H1 (cell line): ENCODE results near the gene CCDC120. TPM values are rescaled to one million over a fixed set of nuclear protein-coding genes. Genes with fewer than 3 reads are reported as not detected.
A peak's percentile ranks its signal among the peaks of the same experiment; 100 is the strongest.

Experiments used
- CTCF ChIA-PET: fragments of 300-600 bp; sonication (Branson Sonifier 250); formaldehyde crosslinking; loops from one replicate; lab custom pipeline; 2021; ENCODE audit not compliant: partially characterized antibody; lab: Charles Lee
- POLR2A ChIA-PET: fragments of 300-600 bp; sonication (Branson Sonifier 250); formaldehyde crosslinking; loops from one replicate; lab custom pipeline; 2021; ENCODE audit warnings: inconsistent platforms; ENCODE audit not compliant: partially characterized antibody; lab: Charles Lee
- DNase-seq, 2 experiments: peaks; one replicate each; pipeline versions ENCODE4 v3.0.0 to v3.0.0-alpha.2; 2010 to 2022; ENCODE audit warnings: low spot score in 2 of 2, low read depth in 1 of 2, mixed read lengths in 1 of 2
- FAIRE-seq: peaks from 2 replicates; lab custom pipeline; 2011; peaks lifted over from hg19 to GRCh38; lab: Jason Lieb, UNC
- H2AFZ ChIP-seq: 2 replicates; pipeline ENCODE4 v1.8.1; 2012; ENCODE audit warnings: low read length, inconsistent platforms
- H2AK5ac ChIP-seq: 2 replicates; pipeline ENCODE4 v1.6.1; 2013; ENCODE audit warnings: low read depth, low read length
- H2BK120ac ChIP-seq: replicated peaks from 2 replicates; pipeline ENCODE3; 2013; ENCODE audit warnings: low read depth, low read length, inconsistent platforms
- H2BK12ac ChIP-seq: 2 replicates; pipeline ENCODE4 v1.6.1; 2013; ENCODE audit warnings: low read depth, low read length
- H2BK15ac ChIP-seq: 2 replicates; pipeline ENCODE4 v1.6.1; 2013; ENCODE audit warnings: low read length
- H2BK20ac ChIP-seq: 2 replicates; pipeline ENCODE4 v1.6.1; 2013; ENCODE audit warnings: low read length
- H2BK5ac ChIP-seq: 2 replicates; pipeline ENCODE4 v1.6.1; 2013; ENCODE audit warnings: low read depth, low read length
- H3K14ac ChIP-seq: 2 replicates; pipeline ENCODE4 v1.6.1; 2013; ENCODE audit warnings: inconsistent platforms; ENCODE audit not compliant: insufficient read length
- H3K18ac ChIP-seq: 2 replicates; pipeline ENCODE4 v1.6.1; 2013; ENCODE audit warnings: low read length; ENCODE audit errors: extremely low read depth
- H3K23ac ChIP-seq: 2 replicates; pipeline ENCODE4 v1.6.1; 2013; ENCODE audit warnings: inconsistent platforms; ENCODE audit not compliant: insufficient read length
- H3K23me2 ChIP-seq: 2 replicates; pipeline ENCODE4 v1.6.1; 2013; ENCODE audit warnings: low read depth, low read length
- H3K27ac ChIP-seq: 2 replicates; pipeline ENCODE4 v1.6.1; 2011; ENCODE audit warnings: low read depth, low read length, inconsistent platforms
- H3K27me3 ChIP-seq, 4 experiments: replicated peaks in 1 of 4; 1 replicate in 1 of 4; 2 replicates in 3 of 4; pipeline versions ENCODE4 v1.6.1 to v1.8.1; 2011 to 2013; ENCODE audit warnings: low read length in 3 of 4, mild to moderate bottlenecking in 3 of 4, inconsistent platforms in 2 of 4, mixed read lengths in 2 of 4, moderate library complexity in 1 of 4; ENCODE audit not compliant: control insufficient read depth in 3 of 4, insufficient read depth in 3 of 4; ENCODE audit errors: extremely low read depth in 1 of 4
- H3K36me3 ChIP-seq, 4 experiments: 2 replicates each; pipeline versions ENCODE4 v1.6.1 to v1.8.1; 2011 to 2013; ENCODE audit warnings: mild to moderate bottlenecking in 4 of 4, low read length in 3 of 4, moderate library complexity in 2 of 4, control low read depth in 1 of 4, inconsistent platforms in 1 of 4; ENCODE audit not compliant: insufficient read depth in 4 of 4, control insufficient read depth in 2 of 4
- H3K4ac ChIP-seq: replicated peaks from 2 replicates; pipeline ENCODE3; 2013; ENCODE audit warnings: low read length, low read depth, mixed read lengths, inconsistent platforms; ENCODE audit not compliant: insufficient read length
- H3K4me1 ChIP-seq, 4 experiments: replicated peaks in 1 of 4; 1 replicate in 1 of 4; 2 replicates in 3 of 4; pipeline versions ENCODE4 v1.6.1 to v1.8.1; 2011 to 2013; ENCODE audit warnings: low read length in 3 of 4, inconsistent platforms in 2 of 4, mixed read lengths in 1 of 4; ENCODE audit not compliant: insufficient read depth in 4 of 4, control insufficient read depth in 3 of 4
- H3K4me2 ChIP-seq, 2 experiments: 2 replicates each; pipeline versions ENCODE4 v1.6.1 to v1.8.1; 2011 to 2013; ENCODE audit warnings: low read depth in 2 of 2, low read length in 2 of 2, control low read depth in 1 of 2, inconsistent platforms in 1 of 2, mild to moderate bottlenecking in 1 of 2; ENCODE audit not compliant: insufficient read depth in 1 of 2
- H3K4me3 ChIP-seq, 4 experiments: fragments of 200-600, 300-600 bp in 1 of 4; sonication (generic), shearing (Covaris generic), sonication (Bioruptor Twin) in 1 of 4; 2 replicates each; pipeline versions ENCODE4 v1.5.1 to v1.8.1; 2011 to 2016; ENCODE audit warnings: low read length in 4 of 4, low read depth in 3 of 4, control low read depth in 2 of 4, inconsistent platforms in 2 of 4, mild to moderate bottlenecking in 2 of 4, mixed read lengths in 1 of 4, moderate library complexity in 1 of 4; ENCODE audit not compliant: insufficient read depth in 2 of 4; ENCODE audit errors: extremely low read depth in 1 of 4
- H3K56ac ChIP-seq: replicated peaks from 2 replicates; pipeline ENCODE3; 2013; ENCODE audit warnings: low read depth, mild to moderate bottlenecking, mixed read lengths, low read length, inconsistent platforms; ENCODE audit not compliant: insufficient read length
- H3K79me1 ChIP-seq: 2 replicates; pipeline ENCODE4 v1.6.1; 2013; ENCODE audit warnings: low read depth, low read length, control low read depth
- H3K79me2 ChIP-seq, 2 experiments: 2 replicates each; pipeline versions ENCODE4 v1.6.1 to v1.8.1; 2012 to 2013; ENCODE audit warnings: low read length in 2 of 2, mild to moderate bottlenecking in 2 of 2, inconsistent platforms in 1 of 2; ENCODE audit not compliant: insufficient read depth in 2 of 2, control insufficient read depth in 1 of 2
- H3K9ac ChIP-seq, 4 experiments: replicated peaks in 1 of 4; 1 replicate in 1 of 4; 2 replicates in 3 of 4; pipeline versions ENCODE4 v1.6.1 to v1.8.1; 2011 to 2013; ENCODE audit warnings: low read depth in 3 of 4, low read length in 3 of 4, control low read depth in 2 of 4, mild to moderate bottlenecking in 2 of 4, moderate library complexity in 2 of 4, inconsistent platforms in 1 of 4; ENCODE audit errors: extremely low read depth in 1 of 4
- H3K9me3 ChIP-seq, 2 experiments: 2 replicates each; pipeline versions ENCODE4 v1.6.1 to v1.8.1; 2012 to 2013; ENCODE audit warnings: mild to moderate bottlenecking in 2 of 2, moderate library complexity in 2 of 2, control low read depth in 1 of 2, inconsistent platforms in 1 of 2, low read depth in 1 of 2, low read length in 1 of 2, mixed read lengths in 1 of 2; ENCODE audit not compliant: insufficient read depth in 2 of 2
- H4K20me1 ChIP-seq, 2 experiments: replicated peaks in 1 of 2; 2 replicates each; pipeline versions ENCODE3 to v1.8.1; 2011 to 2013; ENCODE audit warnings: inconsistent platforms in 2 of 2, low read length in 2 of 2, mild to moderate bottlenecking in 1 of 2; ENCODE audit not compliant: insufficient read depth in 2 of 2, control insufficient read depth in 1 of 2
- H4K5ac ChIP-seq: 2 replicates; pipeline ENCODE4 v1.6.1; 2013; ENCODE audit warnings: low read length, low read depth, mixed read lengths, inconsistent platforms; ENCODE audit not compliant: insufficient read length
- H4K8ac ChIP-seq: 2 replicates; pipeline ENCODE4 v1.8.0; 2013; ENCODE audit warnings: mild to moderate bottlenecking, moderate library complexity, low read length, inconsistent platforms; ENCODE audit not compliant: insufficient read depth; ENCODE audit errors: extremely low read depth
- H4K91ac ChIP-seq: replicated peaks from 2 replicates; pipeline ENCODE3; 2013; ENCODE audit warnings: low read length, mixed read lengths, inconsistent platforms; ENCODE audit not compliant: insufficient read length
- BACH1 ChIP-seq: IDR thresholded peaks from 2 replicates; pipeline ENCODE4 v1.6.1; 2012; ENCODE audit warnings: low read length, improper control_type of control experiment
- CHD2 ChIP-seq: IDR thresholded peaks from 2 replicates; pipeline ENCODE4 v1.6.1; 2012; ENCODE audit warnings: low read length, improper control_type of control experiment
- EZH2 ChIP-seq: fragments of 200-600 bp; sonication (generic); IDR thresholded peaks from 2 replicates; pipeline ENCODE4 v1.7.1; 2012; ENCODE audit warnings: low read depth, mild to moderate bottlenecking, moderate library complexity, low read length, inconsistent platforms; ENCODE audit not compliant: severe bottlenecking
- HDAC6 ChIP-seq: IDR thresholded peaks from one replicate; pipeline ENCODE4 v1.7.1; 2012; ENCODE audit warnings: low read depth, mild to moderate bottlenecking, inconsistent platforms, low read length, moderate library complexity
- JUND ChIP-seq: IDR thresholded peaks from 2 replicates; pipeline ENCODE4 v1.6.1; 2011; ENCODE audit warnings: mild to moderate bottlenecking, improper control_type of control experiment, low read length
- MAX ChIP-seq: IDR thresholded peaks from 2 replicates; pipeline ENCODE4 v1.6.1; 2012; ENCODE audit warnings: inconsistent platforms
- NRF1 ChIP-seq: IDR thresholded peaks from 2 replicates; pipeline ENCODE4 v1.6.1; 2011; ENCODE audit warnings: mild to moderate bottlenecking, low read depth, low read length, improper control_type of control experiment
- SAP30 ChIP-seq: fragments of 300-600 bp; sonication (generic); IDR thresholded peaks from 2 replicates; pipeline ENCODE4 v1.7.1; 2012; ENCODE audit warnings: low read length, moderate library complexity, mild to moderate bottlenecking, inconsistent platforms; ENCODE audit not compliant: insufficient read depth, insufficient replicate concordance
- SP1 ChIP-seq: IDR thresholded peaks from 2 replicates; pipeline ENCODE4 v1.6.1; 2011; ENCODE audit warnings: low read depth, low read length
- SP2 ChIP-seq: IDR thresholded peaks from 2 replicates; pipeline ENCODE4 v1.6.1; 2012; ENCODE audit warnings: mild to moderate bottlenecking, low read length, inconsistent platforms
- ZNF274 ChIP-seq: IDR thresholded peaks from 2 replicates; pipeline ENCODE4 v1.7.0; 2012; ENCODE audit warnings: low read length, borderline replicate concordance; ENCODE audit errors: extremely low read depth
- WGBS, 2 experiments: shearing (Covaris generic) in 1 of 2; methylation state at CpG; one replicate each; pipeline versions ENCODE4 v1.1.6 to v1.1.7; 2013 to 2015; ENCODE audit warnings: low lambda C conversion rate in 2 of 2, mixed read lengths in 2 of 2, inconsistent platforms in 1 of 2, low coverage in 1 of 2, missing lambda C conversion rate in 1 of 2; ENCODE audit not compliant: insufficient replicate concordance in 2 of 2, insufficient coverage in 1 of 2, insufficient read length in 1 of 2; ENCODE audit errors: extremely low coverage in 1 of 2, missing lambda C conversion rate in 1 of 2; 5-methylcytosine and 5-hydroxymethylcytosine counted together
- polyA plus RNA-seq, 7 experiments: library from polyadenylated mRNA; depleted of rRNA in 3 of 7; stranded (reverse) in 5 of 7; unstranded in 2 of 7; fragments of >200 nt in 5 of 7; fragments of 200-250 nt in 2 of 7; gene quantifications; 1 replicate in 5 of 7; 2 replicates in 1 of 7; 4 replicates in 1 of 7; pipeline versions ENCODE4 v1.2.1 to v1.2.3, GENCODE V29; 2011 to 2013; ENCODE audit warnings: missing spikeins in 2 of 7, mixed read lengths in 2 of 7
- total RNA-seq: library from RNA; stranded (reverse); fragmentation: NEBNext Ultra II Directional; extraction: Animal tissue kit (Norgen Biotek cat#: 25700); gene quantifications from 2 replicates; pipeline ENCODE4 v1.2.1, GENCODE V29; 2021

The CCDC120 gene
- total and polyA plus RNA-seq, 2 of the 8 experiments (the other 6 are each of a cell fraction or from before 2014, with no cell fraction given) = 4.9 to 11.9 TPM

- H3K14ac ChIP-seq = no peak overlapping the region
- H2AK5ac ChIP-seq = no peak overlapping the region; the same call in 1 of the 2 replicates
- H2BK5ac ChIP-seq = no peak overlapping the region
- no peak overlapping the region; a peak in 2 of 7 replicates for H3K9ac ChIP-seq
- no peaks in the 10 kb centered on the region for H3K23me2 ChIP-seq
- H2BK120ac ChIP-seq = no peak overlapping the region
- H3K4me1 ChIP-seq = peaks cover 0 to 7% (median 4%) of the 10 kb centered on the region in 4 experiments; a peak in 5 of 7 replicates
- POLR2A ChIA-PET = interaction anchor here (0.9 to 2.1 kb wide), 3 partner anchors 12 to 100 kb away, joined by 3 to 6 read pairs (median 5); partner anchors contain the start of gene KCND1
- H2BK12ac ChIP-seq = no peak overlapping the region
- peak overlapping the region; percentile 53 to 96 (median 78) for H3K4me3 ChIP-seq
- H2BK20ac ChIP-seq = no peak overlapping the region
- no peak overlapping the region for H3K18ac ChIP-seq
- no peak overlapping the region for H3K23ac ChIP-seq
- peak overlapping the region; percentile 25; the same call in 1 of the 2 replicates for H4K8ac ChIP-seq
- CTCF ChIA-PET = no interaction called here
- peaks cover 0 to 1% (median 0%) of the 10 kb centered on the region in 4 experiments; a peak in 3 of 8 replicates for H3K36me3 ChIP-seq
- H2AFZ ChIP-seq = no peak overlapping the region
- no peak overlapping the region; the same call in 1 of the 2 replicates for H3K27ac ChIP-seq
- no peaks in the 10 kb centered on the region for H3K27me3 ChIP-seq
- WGBS, 2 experiments = 11% methylated on average over 33 of the region's 63 CpGs; no CpG with 5 or more reads in 1 of the 2 experiments
- no peak overlapping the region for H3K56ac ChIP-seq
- peak; percentile 60 to 65 for DNase-seq
- FAIRE-seq = peak; percentile 91
- H4K20me1 ChIP-seq = no peaks in the 10 kb centered on the region
- no peak overlapping the region for H2BK15ac ChIP-seq
- H3K4ac ChIP-seq = no peak overlapping the region
- H4K5ac ChIP-seq = no peak overlapping the region
- no peaks in the 10 kb centered on the region for H3K79me2 ChIP-seq
- H4K91ac ChIP-seq = no peak overlapping the region
- H3K79me1 ChIP-seq = no peaks in the 10 kb centered on the region
- H3K9me3 ChIP-seq = no peaks in the 10 kb centered on the region
- peak overlapping the region; percentile 74 to 87 for H3K4me2 ChIP-seq
- TF ChIP-seq CHD2 (peak; percentile 65; the same call in 1 of the 2 replicates), HDAC6 (no peak), BACH1 (no peak), NRF1 (peak; percentile 78), SP1 (peak; percentile 88), SP2 (peak; percentile 31; the same call in 1 of the 2 replicates), JUND (no peak), SAP30 (no peak), EZH2 (no peak), ZNF274 (no peak), MAX (peak; percentile 37; the same call in 1 of the 2 replicates)
Measured at GRCh38 chrX:49071877-49072711, 13.3 kb downstream of the CCDC120 start.
